GM12865 (cell line): ENCODE data around the gene CACNA1E.

ENCODE experiments used
- DNase-seq: peaks from one replicate; pipeline ENCODE4 v3.0.0; 2010; ENCODE audit warnings: low read depth
- H3K4me3 ChIP-seq: 2 replicates; pipeline ENCODE4 v1.5.1; 2011; ENCODE audit warnings: mild to moderate bottlenecking, low read depth, low read length, control low read depth
- CTCF ChIP-seq: IDR thresholded peaks from 2 replicates; pipeline ENCODE4 v1.5.1; 2011; ENCODE audit warnings: low read length, control low read depth, low read depth, inconsistent platforms; ENCODE audit not compliant: insufficient read depth; ENCODE audit errors: missing control alignments

Gene CACNA1E

GRCh38 chr1:181651276-181651675 is 168.0 kb downstream of the CACNA1E start:
- no peak for TF ChIP-seq CTCF
- no peak overlapping the region for H3K4me3 ChIP-seq

GRCh38 chr1:181655756-181656155 is 172.4 kb downstream of the CACNA1E start:
- no peak overlapping the region for H3K4me3 ChIP-seq
- TF ChIP-seq CTCF, result no peak
- no peak for DNase-seq

More at GRCh38 chr1:181651276-181651675, 168.0 kb downstream of the CACNA1E start:
- no peak for DNase-seq

GRCh38 chr1:181656491-181656890 is 173.2 kb downstream of the CACNA1E start:
- no peak for DNase-seq
- H3K4me3 ChIP-seq, result no peak overlapping the region
- no peak for TF ChIP-seq CTCF

GRCh38 chr1:181658581-181658980 is 175.3 kb downstream of the CACNA1E start:
- H3K4me3 ChIP-seq, result no peak overlapping the region
- no peak for DNase-seq
- TF ChIP-seq CTCF, result no peak

GRCh38 chr1:181659321-181659957 is 176.1 kb downstream of the CACNA1E start:
- DNase-seq, result no peak
- H3K4me3 ChIP-seq, result no peak overlapping the region
- no peak for TF ChIP-seq CTCF

- H3K4me3 ChIP-seq, result no peak overlapping the region
- no peak for TF ChIP-seq CTCF
- no peak for DNase-seq
These were observed 177.3 kb downstream of the CACNA1E start for GRCh38 chr1:181660621-181661020.

- no peak for DNase-seq
- no peak for TF ChIP-seq CTCF
- no peak overlapping the region for H3K4me3 ChIP-seq
These were observed 178.3 kb downstream of the CACNA1E start for GRCh38 chr1:181661569-181661968.
